GM12878 (cell line): ENCODE measurements around the gene ILF2. TPM values are rescaled to one million over a fixed set of nuclear protein-coding genes. Genes with fewer than 3 reads are reported as not detected.

Experiments used
- ATAC-seq: fragments of 200-7000 bp; cut with Tn5 transposase; 3 replicates; pipeline ENCODE4 v1.9.1; 2020; ENCODE audit warnings: mild to moderate bottlenecking, moderate library complexity
- BruUV-seq: library from RNA; stranded (reverse); fragments of 400-500 nt; replicated peaks from 2 replicates; lab custom pipeline; 2021; lab: Mats Ljungman, UMichigan
- CTCF ChIA-PET: fragments of 300-600 bp; sonication (Branson Sonifier 250); formaldehyde crosslinking; extraction: SDS; loops from one replicate; lab custom pipeline; 2021; ENCODE audit warnings: inconsistent platforms; lab: Yijun Ruan, JAX
- POLR2A ChIA-PET: fragments of 350-600 bp; formaldehyde crosslinking; extraction: SDS; loops from one replicate; lab custom pipeline; 2021; ENCODE audit warnings: inconsistent platforms; lab: Charles Lee
- RAD21 ChIA-PET: fragments of 300-600 bp; sonication (Branson Sonifier 250); formaldehyde crosslinking; loops from one replicate; lab custom pipeline; 2023; ENCODE audit warnings: antibody characterized with exemption; ENCODE audit not compliant: unreplicated experiment; lab: Charles Lee
- SMC1A ChIA-PET: fragments of 300-600 bp; sonication (Branson Sonifier 250); formaldehyde crosslinking; loops from one replicate; lab custom pipeline; 2023; ENCODE audit not compliant: unreplicated experiment, uncharacterized antibody; lab: Charles Lee
- DNase-seq: peaks from one replicate; pipeline ENCODE4 v3.0.0-alpha.2; 2011; ENCODE audit warnings: low read depth, low spot score
- FAIRE-seq: peaks from 3 replicates; lab custom pipeline; 2011; peaks lifted over from hg19 to GRCh38; lab: Jason Lieb, UNC
- H2AFZ ChIP-seq: 2 replicates; pipeline ENCODE4 v1.6.0; 2011; ENCODE audit warnings: low read depth, low read length, control low read depth; ENCODE audit not compliant: control insufficient read depth
- H3K27ac ChIP-seq: 2 replicates; pipeline ENCODE4 v1.5.1; 2011; ENCODE audit warnings: control low read depth; ENCODE audit not compliant: control insufficient read depth, insufficient read depth
- H3K27me3 ChIP-seq, 2 experiments: replicated peaks in 1 of 2; 2 replicates each; pipeline versions ENCODE4 v1.6.0 to v1.6.1; 2011; ENCODE audit warnings: low read length in 1 of 2; ENCODE audit not compliant: control insufficient read depth in 2 of 2, insufficient read depth in 2 of 2
- H3K36me3 ChIP-seq, 2 experiments: 2 replicates each; pipeline ENCODE4 v1.5.1; 2011; ENCODE audit warnings: low read length in 1 of 2; ENCODE audit not compliant: control insufficient read depth in 2 of 2, insufficient read depth in 2 of 2
- H3K4me1 ChIP-seq: 2 replicates; pipeline ENCODE4 v1.6.1; 2011; ENCODE audit warnings: mild to moderate bottlenecking, low read length, moderate library complexity, mixed read lengths; ENCODE audit not compliant: control insufficient read depth, insufficient read depth
- H3K4me2 ChIP-seq: 2 replicates; pipeline ENCODE4 v1.6.0; 2011; ENCODE audit warnings: control low read depth; ENCODE audit not compliant: control insufficient read depth, insufficient read depth
- H3K4me3 ChIP-seq: fragments of 200-600 bp; sonication (generic); 2 replicates; pipeline ENCODE4 v1.5.1; 2016
- H3K79me2 ChIP-seq: 2 replicates; pipeline ENCODE4 v1.6.0; 2011; ENCODE audit warnings: low read length; ENCODE audit not compliant: control insufficient read depth, insufficient read depth
- H3K9ac ChIP-seq: 2 replicates; pipeline ENCODE4 v1.8.0; 2011; ENCODE audit warnings: low read length, control low read depth, mixed read lengths; ENCODE audit not compliant: control insufficient read depth, insufficient read depth
- H3K9me3 ChIP-seq: replicated peaks from 3 replicates; pipeline ENCODE4 v1.5.1; 2011; ENCODE audit warnings: mild to moderate bottlenecking, low read length; ENCODE audit not compliant: control insufficient read depth, insufficient read depth
- H4K20me1 ChIP-seq: 2 replicates; pipeline ENCODE4 v1.6.0; 2011; ENCODE audit not compliant: control insufficient read depth, insufficient read depth
- BCLAF1 ChIP-seq: fragments of 450-650 bp; IDR thresholded peaks from 2 replicates; pipeline ENCODE4 v1.6.1; 2017; ENCODE audit warnings: antibody characterized with exemption, mild to moderate bottlenecking, moderate library complexity
- CHD1 ChIP-seq: IDR thresholded peaks from 2 replicates; pipeline ENCODE4 v1.6.1; 2012; ENCODE audit warnings: low read depth, low read length, improper control_type of control experiment
- EZH2 ChIP-seq: IDR thresholded peaks from 2 replicates; pipeline ENCODE4 v1.6.1; 2012; ENCODE audit warnings: low read depth, mild to moderate bottlenecking, control low read depth, inconsistent platforms, low read length, borderline replicate concordance; ENCODE audit not compliant: control insufficient read depth
- PAX8 ChIP-seq: fragments of 450-650 bp; IDR thresholded peaks from 2 replicates; pipeline ENCODE4 v1.6.1; 2017; ENCODE audit warnings: mild to moderate bottlenecking, moderate library complexity
- SKIL ChIP-seq: fragments of 450-650 bp; IDR thresholded peaks from 2 replicates; pipeline ENCODE4 v1.6.1; 2017; ENCODE audit warnings: mild to moderate bottlenecking, low read depth, inconsistent platforms; ENCODE audit not compliant: poor library complexity, severe bottlenecking
- SP1 ChIP-seq: IDR thresholded peaks from one replicate; pipeline ENCODE4 v1.6.1; 2011; ENCODE audit warnings: low read depth, low read length
- YY1 ChIP-seq: IDR thresholded peaks from 2 replicates; pipeline ENCODE4 v1.6.1; 2011; ENCODE audit warnings: low read depth, mild to moderate bottlenecking, low read length
- ZBTB11 ChIP-seq: fragments of 450-650 bp; formaldehyde crosslinking; IDR thresholded peaks from 2 replicates; pipeline ENCODE4 v1.5.0; 2022; ENCODE audit warnings: mild to moderate bottlenecking, missing genetic modification characterization
- WGBS: methylation state at CpG from one replicate; pipeline ENCODE4 v1.1.6; 2016; ENCODE audit warnings: low lambda C conversion rate; ENCODE audit not compliant: insufficient replicate concordance, insufficient coverage; ENCODE audit errors: missing lambda C conversion rate; 5-methylcytosine and 5-hydroxymethylcytosine counted together
- in situ Hi-C: fragments of 300-500 bp; cut with MboI; formaldehyde crosslinking; loops from 9 replicates; pipeline ENCODE4 v1.14.3; 2018; ENCODE audit warnings: mixed read lengths
- intact Hi-C: fragments of 100-400 bp; cut with micrococcal nuclease; formaldehyde crosslinking; loops from one replicate; pipeline ENCODE4 v1.14.2; 2022; ENCODE audit not compliant: unreplicated experiment
- polyA plus RNA-seq, 11 experiments: library from polyadenylated mRNA; depleted of rRNA in 4 of 11; unstranded in 6 of 11; stranded (reverse) in 5 of 11; fragments of >200 nt; fragmentation: Nextera tagmentation in 4 of 11; fragmentation: Illumina TruSeq in 1 of 11; extraction: Ambion mirVana in 4 of 11; extraction: Trizol in 1 of 11; gene quantifications; 1 replicate in 1 of 11; 2 replicates in 10 of 11; pipeline versions ENCODE4 v1.2.1 to v1.2.3, GENCODE V29; 2011 to 2016; ENCODE audit warnings: inconsistent platforms in 2 of 11, missing spikeins in 2 of 11, low read depth in 1 of 11
- total RNA-seq, 4 experiments: library from RNA; depleted of rRNA in 3 of 4; stranded (reverse); fragments of >200 nt in 3 of 4; fragmentation: Illumina TruSeq in 1 of 4; extraction: Trizol in 1 of 4; gene quantifications; 2 replicates each; pipeline versions ENCODE4 v1.2.1 to v1.2.3, GENCODE V29; 2013 to 2021
- TF ChIP-seq, protein P1 (sequence below): fragments of 450-650 bp; IDR thresholded peaks from 2 replicates; pipeline ENCODE4 v1.6.1; 2014; ENCODE audit warnings: mild to moderate bottlenecking

Gene ILF2
- total and polyA plus RNA-seq, 10 of the 15 experiments (the other 5 are each of a cell fraction or from before 2014, with no cell fraction given): 261 to 520 (median 449) TPM

DNA sequence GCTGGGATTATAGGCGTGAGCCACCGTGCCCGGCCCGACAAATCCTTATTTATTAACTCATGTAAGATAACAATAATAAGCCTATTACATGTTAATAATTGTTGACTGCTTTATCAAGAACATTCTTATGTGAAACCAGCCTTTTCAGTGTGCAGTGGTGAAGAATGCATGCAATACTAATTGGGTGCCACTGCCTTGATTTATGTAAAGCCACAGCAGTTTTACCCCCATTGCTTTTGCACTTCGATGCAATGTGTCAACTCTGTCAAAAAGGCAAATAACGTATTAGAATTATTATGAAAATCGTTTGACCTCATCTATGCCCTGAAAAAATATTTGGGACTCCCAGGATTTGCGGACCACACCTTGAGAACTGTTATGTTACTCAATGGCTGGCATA, 25.9 kb upstream of the ILF2 start:
- BruUV-seq: no TSS peak
- WGBS: 72% methylated on average over 8 of the region's 8 CpGs
- Histone ChIP-seq H3K4me3 (no peak overlapping the region), H3K4me1 (peaks cover 4% of the 10 kb centered on the region), H3K9me3 (no peaks in the 10 kb centered on the region), H3K36me3 (no peaks in the 10 kb centered on the region), H3K27ac (no peak overlapping the region), H4K20me1 (no peaks in the 10 kb centered on the region), H3K79me2 (no peaks in the 10 kb centered on the region), H2AFZ (no peak overlapping the region), H3K9ac (no peak overlapping the region), H3K27me3 (no peaks in the 10 kb centered on the region), H3K4me2 (no peak overlapping the region)
- ChIA-PET RAD21 (no interaction called here), SMC1A (no interaction called here), POLR2A (no interaction called here), CTCF (no interaction called here)
- TF ChIP-seq, protein P1, sequence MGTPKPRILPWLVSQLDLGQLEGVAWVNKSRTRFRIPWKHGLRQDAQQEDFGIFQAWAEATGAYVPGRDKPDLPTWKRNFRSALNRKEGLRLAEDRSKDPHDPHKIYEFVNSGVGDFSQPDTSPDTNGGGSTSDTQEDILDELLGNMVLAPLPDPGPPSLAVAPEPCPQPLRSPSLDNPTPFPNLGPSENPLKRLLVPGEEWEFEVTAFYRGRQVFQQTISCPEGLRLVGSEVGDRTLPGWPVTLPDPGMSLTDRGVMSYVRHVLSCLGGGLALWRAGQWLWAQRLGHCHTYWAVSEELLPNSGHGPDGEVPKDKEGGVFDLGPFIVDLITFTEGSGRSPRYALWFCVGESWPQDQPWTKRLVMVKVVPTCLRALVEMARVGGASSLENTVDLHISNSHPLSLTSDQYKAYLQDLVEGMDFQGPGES: no peak
- TF ChIP-seq CHD1 (no peak), PAX8 (no peak), SKIL (no peak), EZH2 (no peak), YY1 (no peak), ZBTB11 (CRISPR knock-in tag) (no peak), BCLAF1 (no peak), SP1 (no peak)
- ATAC-seq: no peak
- intact Hi-C loops (no loop called here), in situ Hi-C loops (no loop called here)
- no peak for DNase-seq
- FAIRE-seq: no peak
